SU-DHL-6 (cell line): Measurements from ENCODE around the gene FAM20B.

ENCODE experiments used
- EZH2phosphoT487 ChIP-seq: fragments of 200-600 bp; sonication (generic), shearing (Covaris generic); conservative IDR thresholded peaks from 2 replicates; pipeline ENCODE4 v1.6.1; 2018; ENCODE audit warnings: mild to moderate bottlenecking, antibody characterized with exemption, low read length, moderate library complexity, mixed read lengths
- TF ChIP-seq, protein P1 (sequence below): fragments of 200-600 bp; sonication (generic); IDR thresholded peaks from one replicate; pipeline ENCODE4 v1.5.1; 2017; ENCODE audit warnings: antibody characterized with exemption, mild to moderate bottlenecking, low read length, moderate library complexity; ENCODE audit not compliant: insufficient read depth, poor library complexity, severe bottlenecking

DNA sequence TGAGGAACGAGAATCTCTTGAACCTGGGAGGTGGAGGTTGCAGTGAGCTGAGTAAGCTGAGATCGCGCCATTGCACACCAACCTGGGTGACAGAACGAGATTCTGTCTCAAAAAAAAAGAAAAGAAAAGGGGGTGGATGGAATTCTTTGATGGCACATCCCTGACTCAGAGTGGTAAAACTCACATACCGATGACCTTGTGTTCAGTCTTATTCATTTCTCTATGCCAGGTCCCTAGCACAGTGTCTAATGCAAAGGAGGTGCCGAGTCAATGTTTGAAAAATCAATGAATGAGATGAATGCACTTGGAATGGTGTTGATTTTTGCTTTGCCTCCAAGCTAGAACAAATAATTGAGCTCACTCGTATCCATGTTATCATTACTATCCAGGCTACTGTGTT is 18.5 kb upstream of the FAM20B start:
- TF ChIP-seq, protein P1, sequence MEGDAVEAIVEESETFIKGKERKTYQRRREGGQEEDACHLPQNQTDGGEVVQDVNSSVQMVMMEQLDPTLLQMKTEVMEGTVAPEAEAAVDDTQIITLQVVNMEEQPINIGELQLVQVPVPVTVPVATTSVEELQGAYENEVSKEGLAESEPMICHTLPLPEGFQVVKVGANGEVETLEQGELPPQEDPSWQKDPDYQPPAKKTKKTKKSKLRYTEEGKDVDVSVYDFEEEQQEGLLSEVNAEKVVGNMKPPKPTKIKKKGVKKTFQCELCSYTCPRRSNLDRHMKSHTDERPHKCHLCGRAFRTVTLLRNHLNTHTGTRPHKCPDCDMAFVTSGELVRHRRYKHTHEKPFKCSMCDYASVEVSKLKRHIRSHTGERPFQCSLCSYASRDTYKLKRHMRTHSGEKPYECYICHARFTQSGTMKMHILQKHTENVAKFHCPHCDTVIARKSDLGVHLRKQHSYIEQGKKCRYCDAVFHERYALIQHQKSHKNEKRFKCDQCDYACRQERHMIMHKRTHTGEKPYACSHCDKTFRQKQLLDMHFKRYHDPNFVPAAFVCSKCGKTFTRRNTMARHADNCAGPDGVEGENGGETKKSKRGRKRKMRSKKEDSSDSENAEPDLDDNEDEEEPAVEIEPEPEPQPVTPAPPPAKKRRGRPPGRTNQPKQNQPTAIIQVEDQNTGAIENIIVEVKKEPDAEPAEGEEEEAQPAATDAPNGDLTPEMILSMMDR: no peak
- TF ChIP-seq EZH2phosphoT487: no peak
